Inferior parietal cortex (tissue), 1 donor: ENCODE data around the gene PPP2R2B.
"Not testable (repeated sequence)": the region's sequence is repeated elsewhere in the genome, so short reads cannot be mapped to it uniquely, and the experiment has no call there.

Source experiments
- DNase-seq: peaks from one replicate; pipeline ENCODE4 v3.0.0-alpha.2; 2016; ENCODE audit errors: extremely low spot score

The PPP2R2B gene

DNA sequence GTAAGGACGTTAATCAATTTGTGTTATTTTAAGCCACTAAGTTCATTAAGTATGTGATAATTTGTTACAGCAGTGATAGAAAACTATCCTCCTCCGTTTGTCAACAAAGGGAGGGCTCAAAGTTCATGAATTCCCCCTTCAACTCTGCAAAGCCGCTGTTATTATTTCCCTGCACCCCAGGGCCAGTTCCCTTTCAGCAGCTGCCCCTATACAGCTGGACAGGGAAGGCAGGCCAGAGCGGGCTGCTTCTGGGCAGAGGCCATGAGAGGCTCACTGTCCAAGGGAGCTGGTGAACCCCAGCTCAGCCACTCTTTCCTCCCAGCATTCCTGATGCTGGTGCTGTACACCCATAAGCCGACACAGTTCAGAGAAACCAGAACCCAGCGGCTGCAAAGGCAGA is 260.1 kb downstream of the PPP2R2B start:
- DNase-seq = no peak

DNA sequence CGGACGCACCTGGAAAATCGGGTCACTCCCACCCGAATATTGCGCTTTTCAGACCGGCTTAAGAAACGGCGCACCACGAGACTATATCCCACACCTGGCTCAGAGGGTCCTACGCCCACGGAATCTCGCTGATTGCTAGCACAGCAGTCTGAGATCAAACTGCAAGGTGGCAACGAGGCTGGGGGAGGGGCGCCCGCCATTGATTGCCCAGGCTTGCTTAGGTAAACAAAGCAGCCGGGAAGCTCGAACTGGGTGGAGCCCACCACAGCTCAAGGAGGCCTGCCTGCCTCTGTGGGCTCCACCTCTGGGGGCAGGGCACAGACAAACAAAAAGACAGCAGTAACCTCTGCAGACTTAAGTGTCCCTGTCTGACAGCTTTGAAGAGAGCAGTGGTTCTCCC is 268.8 kb downstream of the PPP2R2B start:
- DNase-seq = not testable (repeated sequence)

DNA sequence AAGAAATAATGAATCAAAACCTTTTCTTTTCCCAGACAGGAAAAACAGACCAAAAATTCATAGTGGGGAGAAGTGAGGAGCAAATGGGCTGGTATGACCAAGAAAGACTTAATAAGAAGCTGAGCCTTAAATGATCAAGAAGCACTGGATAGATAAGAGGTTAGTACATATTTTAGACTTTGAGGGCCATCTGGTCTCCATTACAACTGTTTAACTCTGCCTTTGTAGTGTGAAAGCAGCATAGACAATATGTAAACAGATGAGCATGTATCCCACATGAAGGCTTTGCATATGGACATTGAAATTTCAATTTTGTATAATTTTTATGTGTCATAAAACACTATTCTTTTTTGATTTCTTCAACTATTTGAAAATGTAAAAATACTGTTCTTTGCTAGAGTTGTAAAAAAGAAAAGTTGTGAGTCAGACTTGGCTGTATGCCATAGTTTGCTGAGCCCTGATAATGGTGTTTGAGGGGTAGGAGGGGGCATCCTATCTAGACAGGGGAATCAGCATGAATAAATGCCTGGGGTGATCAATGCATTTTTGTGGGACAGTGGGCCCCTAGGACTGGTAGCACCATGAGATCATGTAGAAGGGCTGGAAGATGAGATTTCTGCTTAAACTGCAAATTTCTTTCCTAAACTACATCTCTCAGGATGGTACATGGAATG is 270.8 kb downstream of the PPP2R2B start:
- no peak for DNase-seq

DNA sequence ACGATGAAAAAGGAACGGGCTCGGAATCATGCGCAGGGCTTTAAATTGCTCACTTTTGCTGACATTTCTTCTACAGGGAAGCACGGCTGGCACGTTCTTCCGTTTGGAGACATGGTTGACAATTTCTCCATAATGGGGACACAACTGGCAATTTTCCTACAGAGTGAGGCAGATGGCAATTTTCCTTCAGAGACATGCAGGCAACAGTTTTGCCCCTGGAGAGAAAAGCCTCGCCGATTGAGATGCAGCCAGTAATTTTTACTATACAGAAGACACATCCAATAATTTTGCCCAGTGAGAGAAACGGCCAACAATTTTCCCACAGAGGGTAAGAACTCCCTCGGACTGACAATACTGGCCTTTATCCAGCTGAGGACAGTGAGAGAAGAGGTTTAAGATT is 271.7 kb downstream of the PPP2R2B start:
- DNase-seq = peak; percentile 13

DNA sequence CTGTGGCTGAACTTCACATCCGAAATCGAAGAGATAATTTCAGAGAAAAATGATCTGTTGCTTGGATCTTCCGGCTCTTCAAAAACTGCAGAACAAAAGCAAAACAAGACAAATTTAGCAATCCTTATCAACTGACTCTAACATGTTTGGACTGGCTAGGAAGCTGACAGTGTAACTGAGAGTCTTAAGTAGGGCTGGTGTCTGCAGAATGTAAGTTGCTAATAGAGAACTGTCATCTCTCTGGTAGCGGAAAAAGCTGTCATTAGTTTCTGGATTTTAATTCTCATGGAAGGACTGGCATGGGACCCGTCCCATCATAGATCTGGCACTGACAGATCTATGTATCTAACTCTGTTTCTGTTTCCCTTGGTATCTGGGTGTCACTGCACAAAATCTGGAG is 278.2 kb downstream of the PPP2R2B start:
- DNase-seq = no peak

DNA sequence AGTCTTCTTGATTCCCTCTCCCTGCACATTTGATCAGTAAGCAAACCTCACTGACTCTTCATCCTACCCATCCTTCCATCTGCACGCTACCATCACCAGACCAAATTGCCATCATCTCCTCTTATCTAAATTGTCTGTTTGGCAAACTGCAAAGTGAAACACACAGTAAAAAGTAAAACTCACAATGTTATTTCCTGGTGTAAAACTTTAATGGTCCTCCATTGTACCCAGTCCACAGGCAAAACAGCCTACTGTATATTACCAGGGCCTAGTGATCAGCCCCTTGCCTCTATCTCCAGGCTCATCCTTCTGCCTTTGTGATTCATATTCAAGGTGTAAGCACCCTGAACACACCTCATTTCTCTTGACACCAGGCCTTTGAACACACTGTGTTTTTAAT is 279.3 kb downstream of the PPP2R2B start:
- no peak for DNase-seq

DNA sequence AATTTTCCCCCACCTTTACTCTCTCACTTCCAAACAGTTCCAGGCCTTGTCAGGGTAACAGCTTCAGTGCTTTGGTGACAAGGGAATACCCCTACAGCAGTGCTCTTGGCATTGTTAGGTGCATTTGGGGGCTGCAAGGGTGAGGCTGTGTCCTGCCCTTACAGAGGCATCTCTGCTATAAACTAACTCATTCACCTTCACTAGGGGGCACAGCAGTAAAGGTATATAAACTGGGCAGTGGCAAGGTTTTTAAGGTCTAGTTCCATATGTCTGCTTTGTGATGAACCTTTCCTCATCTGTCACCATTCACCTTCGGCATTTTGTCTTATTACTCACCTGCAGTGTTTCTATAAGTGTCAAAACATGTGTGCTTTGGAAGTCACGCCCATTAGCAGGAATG is 283.5 kb downstream of the PPP2R2B start:
- DNase-seq = no peak

DNA sequence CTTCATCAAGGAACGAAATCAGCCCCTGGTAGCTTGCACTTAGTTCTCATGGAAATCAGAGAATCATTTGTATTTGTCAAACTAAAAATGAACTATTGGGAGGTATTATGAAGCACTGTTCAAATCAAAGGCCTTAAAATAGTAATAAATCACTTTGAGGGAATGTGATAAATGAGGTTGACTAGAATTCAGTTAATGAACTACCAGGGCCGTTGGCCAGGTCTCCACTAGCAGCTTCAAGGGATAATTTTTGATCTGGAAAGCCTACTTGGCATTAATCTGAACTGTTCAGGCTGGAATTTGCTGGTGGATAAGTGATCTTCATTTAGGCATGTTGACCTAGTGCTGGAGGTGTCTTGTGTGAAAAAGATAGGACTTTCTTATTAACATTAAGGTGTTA is 286.2 kb downstream of the PPP2R2B start:
- DNase-seq = no peak

DNA sequence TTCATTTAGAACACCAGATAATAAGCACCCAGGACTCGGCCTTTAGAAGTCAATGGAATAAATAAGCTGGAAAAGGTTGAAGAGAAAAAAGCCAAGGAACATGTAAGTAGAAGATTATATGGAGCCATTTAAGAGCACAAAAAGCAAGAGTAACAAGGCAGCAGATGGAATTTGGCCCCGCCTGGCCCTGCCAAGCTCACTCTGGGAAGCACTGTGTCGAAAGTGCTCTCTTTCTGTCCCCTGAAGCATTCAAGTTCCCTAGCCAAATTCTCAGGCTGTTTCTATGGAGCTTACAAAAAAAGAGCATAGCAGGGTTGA is 289.6 kb downstream of the PPP2R2B start:
- DNase-seq = peak; percentile 34

DNA sequence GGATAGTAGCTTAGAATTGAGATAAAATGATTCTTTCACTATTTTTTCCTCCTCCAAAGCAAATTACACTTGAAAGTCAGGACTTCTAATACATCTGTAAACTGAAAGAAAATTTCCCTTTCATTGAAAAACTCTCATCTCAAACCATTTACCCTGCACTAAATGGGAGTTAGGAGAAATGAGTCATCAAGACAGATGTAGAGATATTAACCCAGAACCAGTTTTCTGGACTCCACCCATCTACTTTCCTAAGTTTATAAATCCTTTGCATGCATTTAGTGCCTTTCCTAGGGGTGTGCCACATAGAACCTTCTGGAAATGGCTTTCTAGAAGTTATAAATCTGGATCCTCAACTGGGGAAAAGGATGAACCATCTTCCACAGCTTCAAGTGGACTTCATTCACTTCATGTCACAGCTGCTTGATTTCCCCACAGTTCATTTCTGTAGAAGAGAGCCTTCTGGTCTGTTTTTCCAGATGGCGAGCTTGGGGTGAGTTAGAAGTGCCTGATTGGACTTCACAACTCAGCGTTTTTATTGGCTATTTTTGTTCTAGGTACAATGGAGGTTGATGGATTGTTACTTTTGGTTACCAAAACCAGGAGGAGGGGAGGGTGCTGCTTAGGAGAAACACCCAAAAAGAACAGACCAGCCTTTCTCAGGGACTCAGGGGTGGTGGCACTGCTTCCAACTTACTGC is 290.1 kb downstream of the PPP2R2B start:
- no peak for DNase-seq

DNA sequence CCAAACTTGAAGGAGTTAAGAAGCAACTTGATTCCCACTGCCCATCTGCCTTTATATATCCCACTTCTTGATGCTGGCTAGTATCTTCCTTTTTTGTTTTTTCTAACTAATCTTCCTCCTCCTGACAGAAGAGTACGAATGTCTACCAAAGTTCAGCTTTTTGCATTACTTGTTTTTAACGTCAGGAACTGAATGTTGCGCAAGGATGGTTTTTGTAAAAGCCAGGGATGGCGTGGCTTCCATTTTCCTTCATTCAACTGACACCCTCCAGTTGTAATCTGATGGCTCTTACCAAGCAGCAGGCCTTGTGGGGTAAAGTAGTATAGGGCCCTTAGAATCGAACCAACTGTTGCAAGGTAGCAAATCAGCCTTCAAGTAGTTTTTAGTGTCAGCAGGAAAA is 291.8 kb downstream of the PPP2R2B start:
- no peak for DNase-seq

DNA sequence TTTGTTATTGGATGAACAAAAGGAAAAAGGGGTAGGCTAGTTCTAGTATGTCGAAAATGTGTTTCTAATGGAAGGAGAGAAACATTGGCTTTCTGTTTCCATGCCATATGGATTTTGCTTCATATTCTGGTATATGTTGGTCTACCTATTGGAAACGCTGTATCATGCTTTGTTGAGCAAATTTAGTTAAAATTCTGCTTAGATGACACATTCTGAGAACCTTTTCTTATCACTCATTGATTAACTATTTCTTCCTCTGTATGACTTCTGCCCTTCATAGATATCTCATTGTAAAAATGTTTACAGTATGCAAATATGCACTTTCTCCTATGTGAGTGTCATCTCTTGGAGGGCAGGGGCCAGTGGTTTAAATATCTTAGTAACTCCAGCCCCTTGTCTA is 293.8 kb downstream of the PPP2R2B start:
- no peak for DNase-seq

DNA sequence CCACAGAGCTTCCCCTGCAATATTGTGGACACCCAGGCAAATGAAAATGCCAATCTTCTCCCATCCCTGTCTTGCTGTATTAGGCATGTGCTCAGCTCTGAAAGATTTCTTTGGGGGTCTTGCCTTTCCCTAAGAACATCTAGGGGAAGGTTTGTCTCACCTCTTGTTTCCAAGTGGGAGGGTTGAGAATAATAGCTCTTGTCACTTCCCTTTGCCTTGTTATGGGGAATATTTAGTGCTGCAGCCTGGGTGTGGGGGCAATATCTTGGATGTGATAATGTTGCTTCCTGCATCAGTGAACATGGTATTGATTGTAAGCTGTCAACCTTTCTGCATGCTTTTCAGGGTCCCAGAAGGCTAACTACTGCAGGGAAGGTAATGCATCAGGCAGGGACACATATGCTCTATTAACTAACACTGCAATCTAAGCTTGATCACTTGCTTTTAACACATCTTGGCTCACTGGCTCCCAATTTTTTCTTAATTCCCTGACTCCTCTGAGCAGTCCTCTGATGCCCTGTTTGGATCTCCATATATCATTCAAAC is 296.4 kb downstream of the PPP2R2B start:
- DNase-seq = no peak

DNA sequence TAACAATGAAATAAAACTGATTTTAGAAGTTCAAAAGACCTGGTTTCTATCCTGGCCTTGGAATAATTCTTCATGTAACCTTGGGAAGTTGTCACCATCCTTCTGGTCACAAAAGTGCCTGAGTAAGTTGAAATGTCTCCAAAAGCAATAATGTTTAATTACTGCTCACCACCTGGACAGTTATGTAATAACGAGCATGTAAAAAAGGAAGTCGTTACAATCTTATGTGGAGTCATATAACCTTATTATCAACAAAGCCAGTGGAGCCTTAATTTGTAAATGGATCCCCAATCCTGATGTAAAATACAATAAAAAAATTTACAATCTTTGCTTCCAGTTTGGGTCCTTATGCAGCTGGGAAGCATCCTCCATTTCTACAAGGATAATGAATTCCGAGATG is 298.3 kb downstream of the PPP2R2B start:
- DNase-seq = no peak

DNA sequence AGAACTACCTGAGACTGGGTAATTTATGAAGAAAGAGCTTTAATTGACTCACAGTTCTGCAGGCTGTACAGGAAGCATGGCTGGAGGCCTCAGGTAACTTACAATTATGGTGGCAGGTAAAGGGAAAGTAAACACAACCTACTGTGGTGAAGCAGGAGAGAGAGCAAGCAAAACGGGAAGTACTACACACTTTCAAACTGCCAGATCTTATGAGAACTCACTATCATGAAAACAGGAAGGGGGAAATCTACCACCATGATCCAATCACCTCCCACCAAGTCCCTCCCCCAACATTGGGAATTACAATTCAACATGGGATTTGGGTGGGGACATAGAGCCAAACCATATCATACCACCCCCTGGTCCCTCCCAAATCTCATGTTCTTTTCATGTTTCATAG is 303.8 kb downstream of the PPP2R2B start:
- DNase-seq = no peak

DNA sequence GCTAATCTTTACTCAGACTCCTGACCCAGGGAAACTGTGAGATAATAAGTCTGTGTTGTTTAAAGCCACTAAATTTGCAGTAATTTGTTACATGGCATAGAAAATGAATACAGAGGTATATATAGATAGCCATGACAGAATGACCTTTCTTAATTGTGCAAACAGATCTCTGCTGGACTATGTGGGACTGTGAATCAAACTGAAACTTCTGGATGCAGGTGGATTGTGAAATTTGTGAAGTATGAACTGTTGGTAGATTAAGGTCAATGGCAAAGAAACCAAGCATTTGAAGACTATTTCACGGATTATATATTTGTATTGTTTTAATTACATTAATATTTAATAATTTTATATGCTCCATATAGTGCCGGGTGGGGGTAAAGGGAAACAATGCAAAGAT is 310.4 kb downstream of the PPP2R2B start:
- no peak for DNase-seq

DNA sequence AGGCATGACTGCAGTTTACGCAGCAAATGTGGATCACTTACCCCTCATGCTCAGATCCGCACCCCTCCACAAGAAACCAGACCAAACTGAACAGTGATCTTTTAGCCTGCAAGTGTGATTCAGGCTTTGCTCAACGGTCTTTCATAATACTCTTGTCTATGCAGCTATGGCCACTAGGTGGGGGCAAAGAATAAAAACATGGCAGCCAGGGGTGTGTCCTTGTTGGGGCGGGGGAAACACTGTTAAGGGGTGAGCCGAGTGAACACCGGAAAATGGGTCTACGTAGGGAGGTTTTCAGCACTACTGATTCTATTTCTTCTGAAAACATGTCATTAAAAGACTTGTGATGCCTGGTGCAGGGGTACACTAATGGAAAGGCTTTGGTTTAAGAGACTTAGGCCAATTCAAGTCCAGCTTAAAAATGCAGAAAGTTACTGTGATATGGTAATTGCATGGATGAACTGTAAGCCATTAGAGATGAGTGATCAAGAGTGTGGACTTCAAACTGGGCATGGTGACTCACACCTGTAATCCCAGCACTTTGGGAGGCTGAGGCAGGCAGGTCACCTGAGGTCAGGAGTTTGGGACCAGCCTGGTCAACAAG is 312.7 kb downstream of the PPP2R2B start:
- peak; percentile 79 for DNase-seq

DNA sequence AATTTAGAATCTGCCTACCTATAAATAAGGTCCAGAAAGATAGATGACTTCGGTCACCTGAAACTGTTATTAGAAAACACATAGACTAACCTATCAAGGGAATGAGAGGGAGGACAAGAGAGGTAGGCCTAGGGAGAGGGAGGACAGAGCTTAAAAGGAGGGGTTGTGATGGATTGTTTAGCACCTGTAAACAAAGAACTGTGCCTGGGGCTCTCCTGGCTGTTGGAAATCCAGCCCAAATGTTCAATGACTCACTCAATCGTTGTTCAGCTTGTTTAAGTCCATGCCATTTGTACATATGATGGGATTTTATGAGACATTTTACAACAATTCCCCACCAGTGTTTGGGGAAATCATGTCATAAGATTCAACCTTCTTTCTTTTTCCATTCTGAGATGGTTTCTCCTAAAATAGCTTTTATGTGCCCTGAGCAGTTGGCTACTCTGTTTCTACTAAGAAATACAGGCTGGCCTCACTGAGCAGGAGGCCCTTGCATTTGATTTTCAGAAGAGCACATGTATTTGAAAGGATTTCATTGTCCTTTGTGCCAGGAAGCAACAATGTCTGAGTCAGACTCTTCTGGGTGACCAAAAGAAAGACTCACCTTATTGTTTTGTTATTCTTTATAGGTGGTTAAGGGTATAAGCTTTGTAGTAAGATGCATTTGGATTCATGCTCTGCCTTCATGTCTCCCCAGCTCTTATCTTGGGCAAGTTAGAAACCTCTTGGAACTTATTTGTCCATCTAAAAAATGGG is 314.4 kb downstream of the PPP2R2B start:
- DNase-seq = no peak

DNA sequence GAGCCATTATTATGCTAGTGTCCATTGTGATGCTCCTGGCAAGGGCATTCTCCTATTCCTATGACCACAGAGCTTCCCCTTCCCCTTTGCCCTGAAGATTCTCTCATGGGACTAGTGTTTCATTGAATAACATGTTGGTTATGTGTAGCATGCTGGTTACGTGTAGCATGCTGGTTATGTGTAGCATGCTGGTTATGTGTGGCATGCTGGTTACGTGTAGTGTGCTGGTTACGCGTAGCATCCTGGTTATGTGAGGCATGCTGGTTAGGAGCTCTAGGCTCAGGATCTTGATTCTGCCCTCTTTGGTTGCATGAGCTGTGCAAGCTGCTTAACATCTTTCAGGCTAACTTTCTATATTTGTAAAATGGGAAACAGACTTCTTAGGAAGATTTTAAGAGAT is 316.1 kb downstream of the PPP2R2B start:
- DNase-seq = no peak

DNA sequence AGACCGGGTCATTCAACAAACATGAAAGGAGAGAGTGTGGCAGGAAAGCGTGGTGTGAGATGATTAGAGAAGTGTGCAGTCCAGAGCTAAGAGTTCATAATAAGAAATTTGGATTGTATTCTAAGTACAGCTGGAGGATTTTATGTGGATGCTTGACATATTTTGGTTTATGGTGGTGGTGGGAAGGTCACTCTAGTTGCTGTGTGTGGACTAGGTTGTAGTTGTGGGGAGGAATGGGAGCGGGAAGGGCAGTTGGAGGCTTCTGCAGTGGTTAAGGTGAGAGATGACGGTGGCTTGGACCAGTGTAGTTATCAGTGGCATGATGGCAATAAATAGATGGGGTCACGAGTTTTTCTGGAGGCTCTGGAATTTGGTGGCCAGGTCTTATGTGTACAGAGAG is 316.8 kb downstream of the PPP2R2B start:
- DNase-seq = no peak

DNA sequence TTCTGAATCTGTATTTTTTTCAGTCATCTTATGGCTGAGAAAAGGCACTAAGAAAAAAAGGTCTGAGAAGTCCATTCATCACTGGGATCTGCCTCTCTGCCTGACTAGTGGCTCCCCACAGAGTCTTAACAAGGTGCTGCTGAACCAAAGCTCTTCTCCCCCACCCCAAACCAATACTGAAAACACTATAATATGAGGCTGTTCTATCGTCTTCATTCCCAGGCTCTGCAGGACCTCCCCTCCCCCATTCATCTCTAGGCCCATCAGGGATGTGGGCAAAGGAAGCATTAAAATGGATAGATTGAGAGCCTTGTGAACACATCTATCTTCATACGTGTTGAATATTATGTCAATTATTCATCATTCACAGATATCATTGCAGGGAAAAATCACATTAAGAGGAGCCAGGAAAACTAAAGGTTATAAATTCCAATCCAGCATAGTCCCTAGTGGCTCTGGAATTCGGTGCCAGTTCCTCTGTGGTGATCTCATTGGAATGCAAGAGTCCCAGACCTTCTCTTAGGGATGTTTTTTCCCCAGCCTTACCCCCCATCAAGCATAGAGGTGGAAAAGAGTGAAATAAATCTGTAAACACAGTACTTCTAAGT is 318.2 kb downstream of the PPP2R2B start:
- DNase-seq = no peak

DNA sequence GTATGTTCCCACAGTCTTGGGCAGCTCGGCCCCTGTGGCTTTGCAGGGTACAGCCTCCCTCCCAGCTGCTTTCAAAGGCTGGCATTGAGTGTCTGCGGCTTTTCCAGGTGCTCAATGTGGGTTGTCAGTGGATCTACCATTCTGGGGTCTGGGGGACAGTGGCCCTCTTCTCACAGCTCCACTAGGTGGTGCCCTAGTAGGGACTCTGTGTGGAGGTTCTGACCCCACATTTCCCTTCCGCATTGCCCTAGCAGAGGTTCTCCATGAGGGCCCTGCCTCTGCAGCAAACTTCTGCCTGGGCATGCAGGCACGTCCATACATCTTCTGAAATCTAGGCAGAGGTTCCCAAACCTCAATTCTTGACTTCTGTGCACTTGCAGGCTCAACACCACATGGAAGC is 321.7 kb downstream of the PPP2R2B start:
- not testable (repeated sequence) for DNase-seq
